Raji (cell line): ENCODE data around the gene ALG5.

Experiments
- POLR2A ChIP-seq: IDR thresholded peaks from 2 replicates; pipeline ENCODE4 v1.6.1; 2011; ENCODE audit warnings: low read depth, low read length, control low read depth; ENCODE audit not compliant: insufficient read depth

The ALG5 gene

GRCh38 chr13:36945078-36945477, 54.1 kb downstream of the ALG5 start:
- TF ChIP-seq POLR2A = no peak

- no peak for TF ChIP-seq POLR2A
Observed at GRCh38 chr13:36925603-36926002, 73.5 kb downstream of the ALG5 start.

- TF ChIP-seq POLR2A = no peak
Observed at GRCh38 chr13:36924001-36924400, 75.1 kb downstream of the ALG5 start.

GRCh38 chr13:36921631-36922301, 77.4 kb downstream of the ALG5 start:
- no peak for TF ChIP-seq POLR2A

GRCh38 chr13:36920616-36921185, 78.4 kb downstream of the ALG5 start:
- TF ChIP-seq POLR2A = no peak

GRCh38 chr13:36919833-36920615, 79.1 kb downstream of the ALG5 start, which contains the start of gene SMAD9:
SMAD9 (minus strand) TSS chr13:36920238; CDS start chr13:36879689, 40,549 bp downstream.
- no peak for TF ChIP-seq POLR2A

GRCh38 chr13:36919171-36919832, 79.8 kb downstream of the ALG5 start:
- no peak for TF ChIP-seq POLR2A

- no peak for TF ChIP-seq POLR2A
Observed at GRCh38 chr13:36918246-36919131, 80.7 kb downstream of the ALG5 start.

GRCh38 chr13:36917311-36917710, 81.8 kb downstream of the ALG5 start:
- TF ChIP-seq POLR2A = no peak

GRCh38 chr13:36915896-36916640, 83.1 kb downstream of the ALG5 start:
- no peak for TF ChIP-seq POLR2A

- no peak for TF ChIP-seq POLR2A
Observed at GRCh38 chr13:36915106-36915505, 84.0 kb downstream of the ALG5 start.

- no peak for TF ChIP-seq POLR2A
Observed at GRCh38 chr13:36914648-36915047, 84.5 kb downstream of the ALG5 start.

GRCh38 chr13:36913463-36913862, 85.7 kb downstream of the ALG5 start:
- TF ChIP-seq POLR2A = no peak

- TF ChIP-seq POLR2A = no peak
Observed at GRCh38 chr13:36912973-36913372, 86.2 kb downstream of the ALG5 start.
